Activated CD8-positive, alpha-beta T cell treated with anti-CD3 and anti-CD28 coated beads for 36 hours (primary cell): ENCODE results near the gene MUC12. TPM values are rescaled to one million over a fixed set of nuclear protein-coding genes. Genes with fewer than 3 reads are reported as not detected.
"Not testable (repeated sequence)": the region's sequence is repeated elsewhere in the genome, so short reads cannot be mapped to it uniquely, and the experiment has no call there.

Experiments
- ATAC-seq: fragments of 200-7000 bp; cut with Tn5 transposase; one replicate; pipeline ENCODE4 v1.10.0; 2021; ENCODE audit warnings: mild to moderate bottlenecking, moderate library complexity
- CTCF ChIA-PET: fragments of 350-600 bp; sonication (Branson Sonifier 250); formaldehyde crosslinking; loops from one replicate; lab custom pipeline; 2021; ENCODE audit warnings: antibody characterized with exemption; lab: Charles Lee
- POLR2A ChIA-PET: fragments of 350-600 bp; sonication (Branson Sonifier 250); formaldehyde crosslinking; loops from one replicate; lab custom pipeline; 2021; ENCODE audit warnings: antibody characterized with exemption; lab: Charles Lee
- DNase-seq: peaks from one replicate; pipeline ENCODE4 v3.0.0-alpha.2; 2020
- H3K27ac Mint-ChIP-seq: one replicate; pipeline ENCODE4 v1.8.0; 2021; ENCODE audit warnings: mild to moderate bottlenecking, mixed read lengths
- H3K27me3 Mint-ChIP-seq: one replicate; pipeline ENCODE4 v1.8.0; 2021; ENCODE audit warnings: mixed read lengths
- H3K36me3 Mint-ChIP-seq: one replicate; pipeline ENCODE4 v1.8.0; 2021; ENCODE audit warnings: low read depth, mixed read lengths
- H3K4me1 Mint-ChIP-seq: one replicate; pipeline ENCODE4 v1.8.0; 2021; ENCODE audit warnings: low read depth, mixed read lengths
- H3K4me3 Mint-ChIP-seq: one replicate; pipeline ENCODE4 v1.8.0; 2021; ENCODE audit warnings: mild to moderate bottlenecking, moderate library complexity, mixed read lengths
- H3K9me3 Mint-ChIP-seq: one replicate; pipeline ENCODE4 v1.8.0; 2021; ENCODE audit warnings: mixed read lengths
- intact Hi-C: fragments of 100-400 bp; cut with micrococcal nuclease; formaldehyde crosslinking; loops from one replicate; pipeline ENCODE4 v1.10.0; 2022
- total RNA-seq, 2 experiments: library from RNA; stranded (reverse); gene quantifications; one replicate each; pipeline ENCODE4 v1.2.3, GENCODE V29; 2021
- TF ChIP-seq, protein P1 (sequence below): fragments of 200-600 bp; IDR thresholded peaks from one replicate; pipeline ENCODE4 v1.8.0; 2022; ENCODE audit warnings: antibody characterized with exemption, mild to moderate bottlenecking

The MUC12 gene
- total RNA-seq, 2 experiments from 2014 or later: 0.54 TPM; not detected in 1

DNA sequence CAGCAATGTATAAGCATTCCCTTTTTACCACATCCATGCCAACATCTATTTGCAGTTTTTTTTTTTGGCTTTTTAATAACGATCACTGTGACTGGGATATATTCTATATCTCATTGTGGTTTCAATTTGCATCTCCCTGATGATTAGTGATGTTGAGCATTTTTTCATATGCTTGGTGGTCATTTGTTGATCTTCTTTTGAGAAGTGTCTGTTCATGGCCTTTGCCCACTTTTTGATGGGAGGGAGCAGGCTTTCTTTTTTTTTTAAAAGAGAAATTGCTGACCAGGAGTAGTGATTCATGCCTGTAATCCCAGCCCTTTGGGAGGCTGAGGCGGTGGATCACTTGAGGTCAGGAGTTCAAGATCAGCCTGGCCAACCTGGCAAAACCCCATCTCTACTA, 54.5 kb downstream of the MUC12 start:
- H3K4me1 Mint-ChIP-seq: peaks cover under 1% of the 10 kb centered on the region
- ChIA-PET POLR2A (no interaction called here), CTCF (no interaction called here)
- H3K4me3 Mint-ChIP-seq: no peak overlapping the region
- H3K9me3 Mint-ChIP-seq: no peaks in the 10 kb centered on the region
- H3K27me3 Mint-ChIP-seq: no peaks in the 10 kb centered on the region
- ATAC-seq (no peak), DNase-seq (no peak)
- no peaks in the 10 kb centered on the region for H3K36me3 Mint-ChIP-seq
- intact Hi-C loops: no loop called here
- H3K27ac Mint-ChIP-seq: no peak overlapping the region
- TF ChIP-seq, protein P1, sequence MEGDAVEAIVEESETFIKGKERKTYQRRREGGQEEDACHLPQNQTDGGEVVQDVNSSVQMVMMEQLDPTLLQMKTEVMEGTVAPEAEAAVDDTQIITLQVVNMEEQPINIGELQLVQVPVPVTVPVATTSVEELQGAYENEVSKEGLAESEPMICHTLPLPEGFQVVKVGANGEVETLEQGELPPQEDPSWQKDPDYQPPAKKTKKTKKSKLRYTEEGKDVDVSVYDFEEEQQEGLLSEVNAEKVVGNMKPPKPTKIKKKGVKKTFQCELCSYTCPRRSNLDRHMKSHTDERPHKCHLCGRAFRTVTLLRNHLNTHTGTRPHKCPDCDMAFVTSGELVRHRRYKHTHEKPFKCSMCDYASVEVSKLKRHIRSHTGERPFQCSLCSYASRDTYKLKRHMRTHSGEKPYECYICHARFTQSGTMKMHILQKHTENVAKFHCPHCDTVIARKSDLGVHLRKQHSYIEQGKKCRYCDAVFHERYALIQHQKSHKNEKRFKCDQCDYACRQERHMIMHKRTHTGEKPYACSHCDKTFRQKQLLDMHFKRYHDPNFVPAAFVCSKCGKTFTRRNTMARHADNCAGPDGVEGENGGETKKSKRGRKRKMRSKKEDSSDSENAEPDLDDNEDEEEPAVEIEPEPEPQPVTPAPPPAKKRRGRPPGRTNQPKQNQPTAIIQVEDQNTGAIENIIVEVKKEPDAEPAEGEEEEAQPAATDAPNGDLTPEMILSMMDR: no peak

DNA sequence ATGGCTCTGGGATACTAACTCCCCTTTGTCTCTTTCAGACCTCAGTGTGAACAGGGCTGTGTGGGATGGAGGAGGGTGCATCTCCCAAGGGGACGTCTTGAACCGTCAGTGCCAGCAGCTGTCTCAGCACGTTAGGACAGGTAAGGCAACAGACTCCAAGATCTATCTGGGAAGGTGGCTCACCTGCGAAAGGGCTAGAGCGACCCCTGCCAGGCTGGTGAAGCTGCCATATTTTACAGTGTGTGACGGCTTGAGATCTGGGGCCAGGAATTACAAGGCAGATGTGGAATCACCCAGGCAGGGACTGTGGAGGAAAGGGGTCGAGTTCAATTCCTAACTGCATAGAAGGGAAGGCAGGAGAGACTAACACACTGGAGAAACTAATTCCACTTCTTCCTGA, 61.7 kb downstream of the MUC12 start:
- H3K4me1 Mint-ChIP-seq: no peaks in the 10 kb centered on the region
- no peak overlapping the region for H3K4me3 Mint-ChIP-seq
- TF ChIP-seq, protein P1: no peak
- no peaks in the 10 kb centered on the region for H3K36me3 Mint-ChIP-seq
- CTCF ChIA-PET: interaction anchor here (1.5 kb wide), 1 partner anchor 27 kb away, joined by 4 read pairs; no protein-coding TSS in a partner anchor
- H3K27me3 Mint-ChIP-seq: peaks cover 3% of the 10 kb centered on the region
- H3K27ac Mint-ChIP-seq: no peak overlapping the region
- ATAC-seq: no peak
- POLR2A ChIA-PET: no interaction called here
- H3K9me3 Mint-ChIP-seq: no peaks in the 10 kb centered on the region
- intact Hi-C loops: no loop called here
- DNase-seq: peak; percentile 10

DNA sequence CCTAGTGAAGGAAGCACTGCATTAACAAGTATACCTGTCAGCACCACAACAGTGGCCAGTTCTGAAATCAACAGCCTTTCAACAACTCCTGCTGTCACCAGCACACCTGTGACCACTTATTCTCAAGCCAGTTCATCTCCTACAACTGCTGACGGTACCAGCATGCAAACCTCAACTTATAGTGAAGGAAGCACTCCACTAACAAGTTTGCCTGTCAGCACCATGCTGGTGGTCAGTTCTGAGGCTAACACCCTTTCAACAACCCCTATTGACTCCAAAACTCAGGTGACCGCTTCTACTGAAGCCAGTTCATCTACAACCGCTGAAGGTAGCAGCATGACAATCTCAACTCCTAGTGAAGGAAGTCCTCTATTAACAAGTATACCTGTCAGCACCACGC, 66.6 kb downstream of the MUC12 start:
- no peaks in the 10 kb centered on the region for H3K36me3 Mint-ChIP-seq
- intact Hi-C loops: no loop called here
- ATAC-seq: no peak
- H3K4me3 Mint-ChIP-seq: no peak overlapping the region
- no peak for DNase-seq
- ChIA-PET POLR2A (no interaction called here), CTCF (no interaction called here)
- no peaks in the 10 kb centered on the region for H3K9me3 Mint-ChIP-seq
- no peaks in the 10 kb centered on the region for H3K4me1 Mint-ChIP-seq
- peaks cover 3% of the 10 kb centered on the region for H3K27me3 Mint-ChIP-seq
- TF ChIP-seq, protein P1: no peak
- no peak overlapping the region for H3K27ac Mint-ChIP-seq

DNA sequence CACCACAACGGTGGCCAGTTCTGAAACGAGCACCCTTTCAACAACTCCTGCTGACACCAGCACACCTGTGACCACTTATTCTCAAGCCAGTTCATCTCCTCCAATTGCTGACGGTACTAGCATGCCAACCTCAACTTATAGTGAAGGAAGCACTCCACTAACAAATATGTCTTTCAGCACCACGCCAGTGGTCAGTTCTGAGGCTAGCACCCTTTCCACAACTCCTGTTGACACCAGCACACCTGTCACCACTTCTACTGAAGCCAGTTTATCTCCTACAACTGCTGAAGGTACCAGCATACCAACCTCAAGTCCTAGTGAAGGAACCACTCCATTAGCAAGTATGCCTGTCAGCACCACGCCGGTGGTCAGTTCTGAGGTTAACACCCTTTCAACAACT, 71.9 kb downstream of the MUC12 start:
- H3K27ac Mint-ChIP-seq, H3K4me3 Mint-ChIP-seq, POLR2A ChIA-PET, H3K9me3 Mint-ChIP-seq, ATAC-seq, DNase-seq, H3K4me1 Mint-ChIP-seq, H3K27me3 Mint-ChIP-seq, CTCF ChIA-PET, H3K36me3 Mint-ChIP-seq, intact Hi-C loops: not testable (repeated sequence)

DNA sequence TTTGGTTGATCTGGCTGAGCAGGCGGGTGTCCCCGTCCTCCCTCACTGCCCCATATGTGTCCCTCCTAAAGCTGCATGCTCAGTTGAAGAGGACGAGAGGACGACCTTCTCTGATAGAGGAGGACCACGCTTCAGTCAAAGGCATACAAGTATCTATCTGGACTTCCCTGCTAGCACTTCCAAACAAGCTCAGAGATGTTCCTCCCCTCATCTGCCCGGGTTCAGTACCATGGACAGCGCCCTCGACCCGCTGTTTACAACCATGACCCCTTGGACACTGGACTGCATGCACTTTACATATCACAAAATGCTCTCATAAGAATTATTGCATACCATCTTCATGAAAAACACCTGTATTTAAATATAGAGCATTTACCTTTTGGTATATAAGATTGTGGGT, 89.0 kb downstream of the MUC12 start:
- H3K9me3 Mint-ChIP-seq: no peaks in the 10 kb centered on the region
- H3K36me3 Mint-ChIP-seq: no peaks in the 10 kb centered on the region
- H3K27ac Mint-ChIP-seq: no peak overlapping the region
- ChIA-PET POLR2A (no interaction called here), CTCF (interaction anchor here (0.6 to 2.8 kb wide), 28 partner anchors 9 to 258 kb away, joined by 3 to 19 read pairs (median 5); partner anchors contain the start of genes ACHE, MUC17, SLC12A9 and TRIM56)
- TF ChIP-seq, protein P1: no peak
- H3K27me3 Mint-ChIP-seq: peaks cover 30% of the 10 kb centered on the region
- ATAC-seq (no peak), DNase-seq (peak; percentile 61)
- intact Hi-C loops: loop anchor here (2.0 to 5.0 kb wide), 2 partner anchors 91 to 162 kb away; partner anchors contain the start of gene MUC12
- H3K4me3 Mint-ChIP-seq: no peak overlapping the region
- H3K4me1 Mint-ChIP-seq: peaks cover 5% of the 10 kb centered on the region
